Measurements from ENCODE around the gene KRT80.

DNA sequence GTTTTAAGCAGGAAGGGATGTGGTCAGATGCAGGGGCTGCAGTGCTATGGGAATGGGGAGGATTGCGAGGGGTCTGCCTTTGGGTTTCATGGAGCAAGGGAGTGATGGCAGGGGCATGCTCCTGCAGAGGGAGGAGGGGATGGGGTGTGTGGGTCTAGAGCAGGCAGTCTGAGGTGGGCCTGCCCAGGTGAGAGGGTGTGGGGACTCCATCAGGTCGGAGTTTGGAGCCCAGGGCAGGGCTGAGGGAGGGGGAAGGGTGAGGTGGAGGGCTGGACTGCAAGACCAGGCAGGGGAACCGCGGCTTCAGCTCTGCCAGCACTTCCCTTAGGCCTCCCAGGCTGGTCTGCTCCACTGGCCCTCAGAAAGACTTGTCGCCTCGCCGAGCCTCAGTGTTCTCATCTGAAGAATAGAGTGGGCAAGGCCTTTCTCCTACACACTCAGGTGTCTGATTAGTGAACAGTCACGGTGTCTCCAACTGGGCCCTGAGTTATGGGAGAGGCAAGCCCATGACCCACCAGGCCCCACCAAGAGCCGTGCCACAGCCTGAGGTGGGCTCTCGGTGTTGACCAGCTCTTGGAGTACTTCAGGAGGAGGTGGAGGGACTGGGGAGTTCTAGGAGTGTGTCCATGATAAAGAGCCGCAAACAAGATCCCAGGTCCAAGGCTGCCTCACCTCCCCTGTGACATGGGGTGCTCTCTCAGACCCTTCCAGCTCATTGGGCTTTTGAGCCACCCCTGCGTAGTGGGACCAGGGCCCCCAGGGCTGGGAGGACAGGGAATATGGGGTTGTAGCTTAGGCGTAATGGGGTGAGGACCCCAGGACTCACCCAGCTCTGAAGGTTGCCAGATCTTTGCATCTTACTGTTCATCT is 20.1 kb upstream of the KRT80 start:
- TF ChIP-seq, protein P1, sequence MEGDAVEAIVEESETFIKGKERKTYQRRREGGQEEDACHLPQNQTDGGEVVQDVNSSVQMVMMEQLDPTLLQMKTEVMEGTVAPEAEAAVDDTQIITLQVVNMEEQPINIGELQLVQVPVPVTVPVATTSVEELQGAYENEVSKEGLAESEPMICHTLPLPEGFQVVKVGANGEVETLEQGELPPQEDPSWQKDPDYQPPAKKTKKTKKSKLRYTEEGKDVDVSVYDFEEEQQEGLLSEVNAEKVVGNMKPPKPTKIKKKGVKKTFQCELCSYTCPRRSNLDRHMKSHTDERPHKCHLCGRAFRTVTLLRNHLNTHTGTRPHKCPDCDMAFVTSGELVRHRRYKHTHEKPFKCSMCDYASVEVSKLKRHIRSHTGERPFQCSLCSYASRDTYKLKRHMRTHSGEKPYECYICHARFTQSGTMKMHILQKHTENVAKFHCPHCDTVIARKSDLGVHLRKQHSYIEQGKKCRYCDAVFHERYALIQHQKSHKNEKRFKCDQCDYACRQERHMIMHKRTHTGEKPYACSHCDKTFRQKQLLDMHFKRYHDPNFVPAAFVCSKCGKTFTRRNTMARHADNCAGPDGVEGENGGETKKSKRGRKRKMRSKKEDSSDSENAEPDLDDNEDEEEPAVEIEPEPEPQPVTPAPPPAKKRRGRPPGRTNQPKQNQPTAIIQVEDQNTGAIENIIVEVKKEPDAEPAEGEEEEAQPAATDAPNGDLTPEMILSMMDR (IDR thresholded peaks at IDR 0.05), result no peak
- TF ChIP-seq ZFX (IDR thresholded peaks at IDR 0.05; ENCODE audit: borderline replicate concordance), result no peak

All from 22Rv1 (cell line).